Measurements from ENCODE around the gene HOXD3. TPM values are rescaled to one million over a fixed set of nuclear protein-coding genes. Genes with fewer than 3 reads are reported as not detected.

The HOXD3 gene
- total and polyA plus RNA-seq, 4 donors = 0.07 to 2.5 (median 0.64) TPM

DNA sequence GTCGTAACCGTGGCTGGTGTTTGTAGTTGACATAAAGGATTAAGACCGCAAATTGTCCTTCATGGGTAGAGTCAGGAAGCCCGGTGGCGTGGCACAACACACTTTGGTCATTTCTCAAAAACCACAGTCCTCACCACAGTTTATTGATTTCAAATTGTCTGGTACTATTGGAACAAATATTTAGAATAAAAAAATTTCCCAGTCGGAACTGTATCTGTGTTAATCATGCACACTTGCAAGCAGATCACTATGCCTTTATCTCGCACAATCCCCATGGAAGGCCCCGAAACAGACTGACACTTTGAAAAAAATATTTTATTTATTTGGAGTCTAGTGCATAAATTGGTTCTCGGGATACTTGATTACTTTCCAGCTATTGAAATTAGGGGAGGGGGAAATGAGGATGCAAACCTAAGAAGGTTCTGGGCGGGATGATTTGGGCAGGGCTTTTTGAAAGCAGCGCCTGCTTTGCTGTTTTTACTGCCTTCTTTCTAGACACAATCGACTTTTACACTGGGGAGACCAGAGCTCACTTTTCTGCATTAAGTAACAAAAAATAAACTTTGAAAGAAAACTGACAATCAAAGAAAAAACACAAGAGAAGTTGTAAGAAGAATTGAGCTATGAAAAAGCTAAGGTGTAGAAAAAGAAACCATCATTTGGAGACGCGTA lies 15.9 kb downstream of the HOXD3 start:
- H3K36me3 ChIP-seq (ENCODE audit: control insufficient read depth in 4 of 4, insufficient read depth in 4 of 4, low read length in 4 of 4) = no peaks in the 10 kb centered on the region
- H3K9me3 ChIP-seq (ENCODE audit: control insufficient read depth in 4 of 4, insufficient read depth in 3 of 4, low read length in 3 of 4) = peaks cover 0 to 15% (median 0%) of the 10 kb centered on the region in 4 donors
- H3K27ac ChIP-seq (ENCODE audit: low read depth in 1 of 2, low read length in 1 of 2) = no peak overlapping the region
- H3K4me1 ChIP-seq (ENCODE audit: control insufficient read depth in 5 of 5, insufficient read depth in 5 of 5, low read length in 5 of 5) = peaks cover 0 to 14% (median 2%) of the 10 kb centered on the region in 5 donors
- no peak overlapping the region for H3K4me3 ChIP-seq
- ATAC-seq (ENCODE audit: insufficient read depth, low FRiP score) (no peak), DNase-seq (no peak)
- no peak overlapping the region for H3K9ac ChIP-seq (ENCODE audit: insufficient read depth in 1 of 2, low read length in 2 of 2)
- 25 to 40% methylated on average over 14 of the region's 14 CpGs for WGBS, 2 donors
- TF ChIP-seq, protein P1, sequence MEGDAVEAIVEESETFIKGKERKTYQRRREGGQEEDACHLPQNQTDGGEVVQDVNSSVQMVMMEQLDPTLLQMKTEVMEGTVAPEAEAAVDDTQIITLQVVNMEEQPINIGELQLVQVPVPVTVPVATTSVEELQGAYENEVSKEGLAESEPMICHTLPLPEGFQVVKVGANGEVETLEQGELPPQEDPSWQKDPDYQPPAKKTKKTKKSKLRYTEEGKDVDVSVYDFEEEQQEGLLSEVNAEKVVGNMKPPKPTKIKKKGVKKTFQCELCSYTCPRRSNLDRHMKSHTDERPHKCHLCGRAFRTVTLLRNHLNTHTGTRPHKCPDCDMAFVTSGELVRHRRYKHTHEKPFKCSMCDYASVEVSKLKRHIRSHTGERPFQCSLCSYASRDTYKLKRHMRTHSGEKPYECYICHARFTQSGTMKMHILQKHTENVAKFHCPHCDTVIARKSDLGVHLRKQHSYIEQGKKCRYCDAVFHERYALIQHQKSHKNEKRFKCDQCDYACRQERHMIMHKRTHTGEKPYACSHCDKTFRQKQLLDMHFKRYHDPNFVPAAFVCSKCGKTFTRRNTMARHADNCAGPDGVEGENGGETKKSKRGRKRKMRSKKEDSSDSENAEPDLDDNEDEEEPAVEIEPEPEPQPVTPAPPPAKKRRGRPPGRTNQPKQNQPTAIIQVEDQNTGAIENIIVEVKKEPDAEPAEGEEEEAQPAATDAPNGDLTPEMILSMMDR (IDR thresholded peaks at IDR 0.05; ENCODE audit: control extremely low read depth, extremely low read depth) = no peak
- H3K27me3 ChIP-seq (ENCODE audit: control insufficient read depth in 3 of 3, insufficient read depth in 3 of 3, low read length in 2 of 3) = peaks cover 29 to 97% (median 87%) of the 10 kb centered on the region in 3 donors

DNA sequence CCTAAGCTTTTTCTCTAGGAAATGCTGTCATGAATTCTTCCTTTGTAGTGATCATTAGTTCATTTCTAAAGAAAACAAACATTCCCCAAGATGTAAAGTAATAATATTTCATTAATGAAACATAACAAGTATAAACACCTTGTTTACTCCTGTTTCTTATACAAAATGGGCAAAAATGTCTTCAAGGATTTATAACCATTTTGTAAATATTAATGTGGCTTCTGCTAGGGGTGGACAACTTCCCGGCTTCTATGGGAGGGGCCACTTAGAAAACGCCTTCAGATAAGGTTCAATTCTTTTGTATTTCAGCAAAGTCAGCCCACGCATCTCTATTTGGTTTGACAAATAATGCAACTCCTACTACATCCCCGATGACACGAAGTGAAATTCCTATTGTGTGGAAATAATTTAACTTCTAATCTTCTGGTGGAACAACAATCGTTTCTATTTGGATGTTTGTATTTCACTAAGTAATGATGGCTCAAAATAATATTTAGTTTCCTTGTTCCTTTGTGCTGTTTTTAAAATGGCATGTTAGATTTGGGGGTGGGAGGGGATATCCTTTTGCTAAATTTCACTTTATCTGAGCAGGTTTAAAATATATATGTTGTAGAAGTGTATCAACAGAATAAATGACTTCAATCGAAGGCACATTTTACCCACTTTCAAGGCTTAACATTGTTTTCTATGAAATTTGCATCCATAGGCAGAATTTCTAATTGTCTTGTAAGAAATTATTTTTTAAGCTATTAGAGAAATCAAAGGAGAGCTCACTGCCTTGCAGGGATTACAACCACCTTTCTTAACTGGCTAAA lies 16.7 kb downstream of the HOXD3 start:
- peaks cover 30 to 93% (median 84%) of the 10 kb centered on the region in 3 donors for H3K27me3 ChIP-seq (ENCODE audit: control insufficient read depth in 3 of 3, insufficient read depth in 3 of 3, low read length in 2 of 3)
- WGBS, 2 donors = 20 to 36% methylated on average over 7 of the region's 7 CpGs

DNA sequence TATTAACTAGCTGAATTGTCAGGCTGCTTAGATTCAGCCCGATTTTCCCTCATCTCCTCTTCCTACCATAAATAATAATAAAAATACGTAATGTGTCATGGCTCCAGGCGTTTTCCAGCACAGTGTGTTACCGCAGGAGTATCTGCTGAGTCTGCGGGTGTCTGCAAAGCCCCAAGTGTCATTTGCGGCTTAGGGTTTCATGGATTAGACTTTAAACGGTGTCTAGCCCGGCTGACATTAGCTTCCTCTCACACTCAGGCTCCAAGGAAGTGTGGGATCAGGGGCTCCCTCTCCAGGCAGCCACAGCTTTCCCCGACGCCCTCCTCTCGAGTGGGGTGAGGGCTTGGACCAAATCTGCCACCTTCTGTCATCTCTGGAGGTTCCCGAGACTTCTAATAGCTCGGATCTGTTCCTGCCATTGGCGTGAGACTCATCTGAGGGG lies 17.3 kb downstream of the HOXD3 start:
- Histone ChIP-seq H3K36me3 (ENCODE audit: control insufficient read depth in 4 of 4, insufficient read depth in 4 of 4, low read length in 4 of 4) (no peaks in the 10 kb centered on the region), H3K4me1 (ENCODE audit: control insufficient read depth in 5 of 5, insufficient read depth in 5 of 5, low read length in 5 of 5) (peaks cover 0 to 20% (median 4%) of the 10 kb centered on the region in 5 donors), H3K27me3 (ENCODE audit: control insufficient read depth in 3 of 3, insufficient read depth in 3 of 3, low read length in 2 of 3) (peaks cover 30 to 92% (median 90%) of the 10 kb centered on the region in 3 donors), H3K27ac (ENCODE audit: low read depth in 1 of 2, low read length in 1 of 2) (no peak overlapping the region), H3K9ac (ENCODE audit: insufficient read depth in 1 of 2, low read length in 2 of 2) (no peak overlapping the region), H3K4me3 (no peak overlapping the region), H3K9me3 (ENCODE audit: control insufficient read depth in 4 of 4, insufficient read depth in 3 of 4, low read length in 3 of 4) (peaks cover 0 to 18% (median 0%) of the 10 kb centered on the region in 4 donors)
- ATAC-seq (ENCODE audit: insufficient read depth, low FRiP score) = no peak
- TF ChIP-seq, protein P1 (IDR thresholded peaks at IDR 0.05; ENCODE audit: control extremely low read depth, extremely low read depth) = no peak
- peak in 1 of 3 donors; percentile 25 for DNase-seq
- 6 to 22% methylated on average over 14 of the region's 14 CpGs for WGBS, 2 donors

More for the DNA sequence above, 16.7 kb downstream of the HOXD3 start:
- Histone ChIP-seq H3K27ac (ENCODE audit: low read depth in 1 of 2, low read length in 1 of 2) (no peak overlapping the region), H3K4me3 (no peak overlapping the region), H3K4me1 (ENCODE audit: control insufficient read depth in 5 of 5, insufficient read depth in 5 of 5, low read length in 5 of 5) (peaks cover 0 to 20% (median 4%) of the 10 kb centered on the region in 5 donors), H3K36me3 (ENCODE audit: control insufficient read depth in 4 of 4, insufficient read depth in 4 of 4, low read length in 4 of 4) (no peaks in the 10 kb centered on the region), H3K9ac (ENCODE audit: insufficient read depth in 1 of 2, low read length in 2 of 2) (no peak overlapping the region), H3K9me3 (ENCODE audit: control insufficient read depth in 4 of 4, insufficient read depth in 3 of 4, low read length in 3 of 4) (peaks cover 0 to 18% (median 0%) of the 10 kb centered on the region in 4 donors)
- ATAC-seq (ENCODE audit: insufficient read depth, low FRiP score) = no peak
- TF ChIP-seq, protein P1 (IDR thresholded peaks at IDR 0.05; ENCODE audit: control extremely low read depth, extremely low read depth) = no peak
- DNase-seq = no peak

Data from lung (tissue), 12 donors.